Measurements from ENCODE around the gene PLPP3. TPM values are rescaled to one million over a fixed set of nuclear protein-coding genes. Genes with fewer than 3 reads are reported as not detected.
A peak's percentile ranks its signal among the peaks of the same experiment; 100 is the strongest.

The PLPP3 gene
- total RNA-seq, 6 experiments from 2014 or later = 47.8 to 118 (median 65.8) TPM

GRCh38 chr1:56447823-56448222, 131.5 kb downstream of the PLPP3 start:
- H3K27ac ChIP-seq = peak overlapping the region; percentile 75 to 94 (median 80)
- ATAC-seq (peak; percentile 6 to 37 (median 12)), DNase-seq (no peak)
- peaks cover 0 to 73% (median 31%) of the 10 kb centered on the region in 4 donors for H3K4me1 ChIP-seq
- intact Hi-C loops (cut with DNase I) = loop anchor here in 1 of 2 donors (2.0 kb wide), 1 partner anchor 61 kb away; no protein-coding TSS in a partner anchor
- TF ChIP-seq POLR2A (IDR thresholded peaks at IDR 0.05) = no peak
- no peak for TF ChIP-seq CTCF (IDR thresholded peaks at IDR 0.05)
- WGBS (ENCODE audit: insufficient coverage, low coverage, low lambda C conversion rate, missing lambda C conversion rate) = 42% methylated on average over 1 of the region's 2 CpGs
- H3K4me3 ChIP-seq = no peak overlapping the region
- no peaks in the 10 kb centered on the region for H3K36me3 ChIP-seq
- no peaks in the 10 kb centered on the region for H3K27me3 ChIP-seq
- no peaks in the 10 kb centered on the region for H3K9me3 ChIP-seq

- 11% methylated on average over 5 of the region's 5 CpGs for WGBS (ENCODE audit: insufficient coverage, low coverage, low lambda C conversion rate, missing lambda C conversion rate)
- no peak overlapping the region for H3K4me3 ChIP-seq
- no peaks in the 10 kb centered on the region for H3K36me3 ChIP-seq
- H3K4me1 ChIP-seq = peaks cover 0 to 61% (median 26%) of the 10 kb centered on the region in 4 donors
- intact Hi-C loops (cut with DNase I) = no loop called here
- H3K9me3 ChIP-seq = no peaks in the 10 kb centered on the region
- peak overlapping the region; percentile 75 to 94 (median 80) for H3K27ac ChIP-seq
- no peaks in the 10 kb centered on the region for H3K27me3 ChIP-seq
- DNase-seq (peak in 2 of 3 donors; percentile 60 to 74), ATAC-seq (peak; percentile 5 to 84 (median 44))
- TF ChIP-seq CTCF (IDR thresholded peaks at IDR 0.05) = no peak
- no peak for TF ChIP-seq POLR2A (IDR thresholded peaks at IDR 0.05)
Measured at GRCh38 chr1:56446531-56447098, 132.7 kb downstream of the PLPP3 start.

- 22% methylated on average over 7 of the region's 7 CpGs for WGBS (ENCODE audit: insufficient coverage, low coverage, low lambda C conversion rate, missing lambda C conversion rate)
- DNase-seq = peak in 2 of 3 donors; percentile 79 to 87
- H3K36me3 ChIP-seq = no peaks in the 10 kb centered on the region
- TF ChIP-seq CTCF (IDR thresholded peaks at IDR 0.05) (no peak), POLR2A (IDR thresholded peaks at IDR 0.05) (no peak)
- peak overlapping the region; percentile 75 to 94 (median 80) for H3K27ac ChIP-seq
- intact Hi-C loops (cut with DNase I) = no loop called here
- H3K27me3 ChIP-seq = no peaks in the 10 kb centered on the region
- no peak overlapping the region for H3K4me3 ChIP-seq
- H3K4me1 ChIP-seq = peaks cover 0 to 56% (median 25%) of the 10 kb centered on the region in 4 donors
- ATAC-seq = peak; percentile 44 to 66 (median 62)
- no peaks in the 10 kb centered on the region for H3K9me3 ChIP-seq
Measured at GRCh38 chr1:56444960-56445646, 134.3 kb downstream of the PLPP3 start.

Small RNA genes within 50 kb of the gene (small RNA-seq; reads per million reads assigned to genes)
- 0 reads per million in 2 experiments for gene AC099789.1

Other genes with a start within 250 kb of the PLPP3 start
- gene PRKAA2, start 65.8 kb upstream of the PLPP3 start, total RNA-seq = 1 to 10 TPM in 3 of 6 experiments, under 1 TPM in 3; 0.37 to 3.2 (median 1.2) TPM
- 10 to 100 TPM; 11.2 to 27.5 (median 16.1) TPM for gene FYB2, start 239.8 kb upstream of the PLPP3 start, total RNA-seq

Data from right lobe of liver (tissue), 6 donors.